Activated CD4-positive, alpha-beta memory T cell treated with anti-CD3 and anti-CD28 coated beads for 36 hours (primary cell): Measurements from ENCODE around the gene FUT8. TPM values are rescaled to one million over a fixed set of nuclear protein-coding genes. Genes with fewer than 3 reads are reported as not detected.

Source experiments
- CTCF ChIA-PET: fragments of 350-600 bp; sonication (Branson Sonifier 250); formaldehyde crosslinking; loops from one replicate; lab custom pipeline; 2021; ENCODE audit warnings: antibody characterized with exemption, inconsistent platforms; lab: Charles Lee
- POLR2A ChIA-PET: fragments of 350-600 bp; sonication (Branson Sonifier 250); formaldehyde crosslinking; loops from one replicate; lab custom pipeline; 2021; ENCODE audit warnings: antibody characterized with exemption; lab: Charles Lee
- DNase-seq: peaks from one replicate; pipeline ENCODE4 v3.0.0-alpha.2; 2020
- H3K27ac Mint-ChIP-seq: one replicate; pipeline ENCODE4 v1.8.0; 2021; ENCODE audit warnings: mixed read lengths
- H3K27me3 Mint-ChIP-seq: one replicate; pipeline ENCODE4 v1.8.0; 2021; ENCODE audit warnings: mixed read lengths
- H3K36me3 Mint-ChIP-seq: one replicate; pipeline ENCODE4 v1.8.0; 2021; ENCODE audit warnings: mixed read lengths
- H3K4me1 Mint-ChIP-seq: one replicate; pipeline ENCODE4 v1.8.0; 2021; ENCODE audit warnings: low read depth, mixed read lengths
- H3K4me3 Mint-ChIP-seq: one replicate; pipeline ENCODE4 v1.8.0; 2021; ENCODE audit warnings: mild to moderate bottlenecking, mixed read lengths
- H3K9me3 Mint-ChIP-seq: one replicate; pipeline ENCODE4 v1.8.0; 2021; ENCODE audit warnings: mixed read lengths
- intact Hi-C: fragments of 100-400 bp; cut with micrococcal nuclease; formaldehyde crosslinking; loops from one replicate; pipeline ENCODE4 v1.15.1; 2023
- total RNA-seq, 2 experiments: library from RNA; stranded (reverse); gene quantifications; one replicate each; pipeline ENCODE4 v1.2.3, GENCODE V29; 2021

Gene FUT8
- total RNA-seq, 2 experiments from 2014 or later, result 50.7 to 51.4 TPM

- Mint-ChIP-seq H3K27me3 (no peaks in the 10 kb centered on the region), H3K4me3 (no peak overlapping the region), H3K4me1 (peaks cover 33% of the 10 kb centered on the region), H3K27ac (no peak overlapping the region), H3K9me3 (peaks cover 10% of the 10 kb centered on the region), H3K36me3 (peaks cover 17% of the 10 kb centered on the region)
- CTCF ChIA-PET, result no interaction called here
- intact Hi-C loops, result no loop called here
- POLR2A ChIA-PET, result no interaction called here
- no peak for DNase-seq
These were observed 83.9 kb downstream of the FUT8 start for GRCh38 chr14:65496178-65496993.

GRCh38 chr14:65499138-65499537 lies 86.6 kb downstream of the FUT8 start:
- POLR2A ChIA-PET, result interaction anchor here (0.6 kb wide), 1 partner anchor 200 kb away, joined by 4 read pairs; no protein-coding TSS in a partner anchor
- Mint-ChIP-seq H3K4me3 (no peak overlapping the region), H3K27me3 (no peaks in the 10 kb centered on the region), H3K36me3 (peaks cover 12% of the 10 kb centered on the region), H3K27ac (no peak overlapping the region), H3K4me1 (peaks cover 46% of the 10 kb centered on the region), H3K9me3 (peaks cover 10% of the 10 kb centered on the region)
- intact Hi-C loops, result no loop called here
- DNase-seq, result no peak
- CTCF ChIA-PET, result interaction anchor here (1.1 to 1.8 kb wide), 2 partner anchors 326 to 460 kb away, joined by 3 to 4 read pairs; no protein-coding TSS in a partner anchor

GRCh38 chr14:65500075-65500474 lies 87.5 kb downstream of the FUT8 start:
- DNase-seq, result no peak
- Mint-ChIP-seq H3K9me3 (peaks cover 10% of the 10 kb centered on the region), H3K27me3 (no peaks in the 10 kb centered on the region), H3K4me1 (peaks cover 48% of the 10 kb centered on the region), H3K36me3 (peaks cover 12% of the 10 kb centered on the region), H3K27ac (no peak overlapping the region), H3K4me3 (no peak overlapping the region)
- POLR2A ChIA-PET, result interaction anchor here (0.7 kb wide), 1 partner anchor 47 kb away, joined by 4 read pairs; no protein-coding TSS in a partner anchor
- intact Hi-C loops, result no loop called here
- CTCF ChIA-PET, result interaction anchor here (1.1 to 1.8 kb wide), 2 partner anchors 325 to 459 kb away, joined by 3 to 4 read pairs; no protein-coding TSS in a partner anchor

GRCh38 chr14:65501328-65501727 lies 88.8 kb downstream of the FUT8 start:
- Mint-ChIP-seq H3K9me3 (peaks cover 5% of the 10 kb centered on the region), H3K4me1 (peaks cover 46% of the 10 kb centered on the region), H3K36me3 (peaks cover 6% of the 10 kb centered on the region), H3K4me3 (no peak overlapping the region), H3K27me3 (no peaks in the 10 kb centered on the region), H3K27ac (no peak overlapping the region)
- intact Hi-C loops, result no loop called here
- no peak for DNase-seq
- ChIA-PET POLR2A (no interaction called here), CTCF (interaction anchor here (0.6 to 1.3 kb wide), 6 partner anchors 41 to 624 kb away, joined by 3 to 10 read pairs (median 3); no protein-coding TSS in a partner anchor)

- Mint-ChIP-seq H3K36me3 (peaks cover 3% of the 10 kb centered on the region), H3K27me3 (no peaks in the 10 kb centered on the region), H3K27ac (no peak overlapping the region), H3K9me3 (no peaks in the 10 kb centered on the region), H3K4me1 (peaks cover 39% of the 10 kb centered on the region), H3K4me3 (no peak overlapping the region)
- no peak for DNase-seq
- ChIA-PET POLR2A (interaction anchor here (1.1 kb wide), 1 partner anchor 26 kb away, joined by 3 read pairs; no protein-coding TSS in a partner anchor), CTCF (interaction anchor here (0.8 to 1.3 kb wide), 2 partner anchors 322 to 338 kb away, joined by 3 to 4 read pairs; no protein-coding TSS in a partner anchor)
- intact Hi-C loops, result no loop called here
These were observed 90.2 kb downstream of the FUT8 start for GRCh38 chr14:65502676-65503124.

GRCh38 chr14:65503771-65504170 lies 91.2 kb downstream of the FUT8 start:
- Mint-ChIP-seq H3K27me3 (no peaks in the 10 kb centered on the region), H3K36me3 (peaks cover 4% of the 10 kb centered on the region), H3K27ac (no peak overlapping the region), H3K4me3 (no peak overlapping the region), H3K4me1 (peaks cover 32% of the 10 kb centered on the region), H3K9me3 (peaks cover 2% of the 10 kb centered on the region)
- DNase-seq, result no peak
- intact Hi-C loops, result no loop called here
- ChIA-PET POLR2A (no interaction called here), CTCF (no interaction called here)

GRCh38 chr14:65506801-65507200 lies 94.3 kb downstream of the FUT8 start:
- CTCF ChIA-PET, result interaction anchor here (1.9 kb wide), 1 partner anchor 17 kb away, joined by 5 read pairs; no protein-coding TSS in a partner anchor
- Mint-ChIP-seq H3K27ac (no peak overlapping the region), H3K4me1 (peaks cover 29% of the 10 kb centered on the region), H3K4me3 (no peak overlapping the region), H3K36me3 (peaks cover 12% of the 10 kb centered on the region), H3K27me3 (no peaks in the 10 kb centered on the region), H3K9me3 (peaks cover 7% of the 10 kb centered on the region)
- POLR2A ChIA-PET, result no interaction called here
- no peak for DNase-seq
- intact Hi-C loops, result no loop called here

GRCh38 chr14:65509842-65510241 lies 97.3 kb downstream of the FUT8 start:
- Mint-ChIP-seq H3K27ac (no peak overlapping the region), H3K27me3 (no peaks in the 10 kb centered on the region), H3K36me3 (peaks cover 12% of the 10 kb centered on the region), H3K9me3 (peaks cover 7% of the 10 kb centered on the region), H3K4me1 (peaks cover 24% of the 10 kb centered on the region), H3K4me3 (no peak overlapping the region)
- CTCF ChIA-PET, result no interaction called here
- DNase-seq, result no peak
- intact Hi-C loops, result no loop called here
- POLR2A ChIA-PET, result no interaction called here

GRCh38 chr14:65513671-65514070 lies 101.1 kb downstream of the FUT8 start:
- Mint-ChIP-seq H3K36me3 (peaks cover 8% of the 10 kb centered on the region), H3K4me1 (peaks cover 48% of the 10 kb centered on the region), H3K27ac (no peak overlapping the region), H3K9me3 (peaks cover 6% of the 10 kb centered on the region), H3K4me3 (no peak overlapping the region), H3K27me3 (no peaks in the 10 kb centered on the region)
- DNase-seq, result no peak
- intact Hi-C loops, result no loop called here
- POLR2A ChIA-PET, result no interaction called here
- CTCF ChIA-PET, result interaction anchor here (1.3 kb wide), 1 partner anchor 311 kb away, joined by 3 read pairs; no protein-coding TSS in a partner anchor

GRCh38 chr14:65517635-65518542 lies 105.4 kb downstream of the FUT8 start:
- intact Hi-C loops, result no loop called here
- POLR2A ChIA-PET, result interaction anchor here (1.3 kb wide), 1 partner anchor 48 kb away, joined by 3 read pairs; no protein-coding TSS in a partner anchor
- H3K4me1 Mint-ChIP-seq, result peaks cover 35% of the 10 kb centered on the region

GRCh38 chr14:65528069-65528468 lies 115.5 kb downstream of the FUT8 start:
- H3K4me1 Mint-ChIP-seq, result peaks cover 10% of the 10 kb centered on the region
- H3K36me3 Mint-ChIP-seq, result peaks cover 36% of the 10 kb centered on the region
- peaks cover 54% of the 10 kb centered on the region for H3K9me3 Mint-ChIP-seq
- H3K27me3 Mint-ChIP-seq, result no peaks in the 10 kb centered on the region
- no peak for DNase-seq
- ChIA-PET CTCF (no interaction called here), POLR2A (no interaction called here)
- H3K4me3 Mint-ChIP-seq, result no peak overlapping the region
- no peak overlapping the region for H3K27ac Mint-ChIP-seq
- intact Hi-C loops, result no loop called here

More at GRCh38 chr14:65517635-65518542, 105.4 kb downstream of the FUT8 start:
- DNase-seq, result no peak
- no peaks in the 10 kb centered on the region for H3K27me3 Mint-ChIP-seq
- H3K9me3 Mint-ChIP-seq, result peaks cover 4% of the 10 kb centered on the region
- H3K4me3 Mint-ChIP-seq, result no peak overlapping the region
- H3K27ac Mint-ChIP-seq, result peak overlapping the region; percentile 38
- CTCF ChIA-PET, result interaction anchor here (0.6 to 3.3 kb wide), 4 partner anchors 41 to 303 kb away, joined by 3 to 14 read pairs (median 4); partner anchors contain the start of gene FUT8
- H3K36me3 Mint-ChIP-seq, result peaks cover 7% of the 10 kb centered on the region
